B cell (primary cell): Measurements from ENCODE around the gene HAVCR2. TPM values are rescaled to one million over a fixed set of nuclear protein-coding genes. Genes with fewer than 3 reads are reported as not detected.

ENCODE experiments used
- ATAC-seq: fragments of 200-7000 bp; cut with Tn5 transposase; one replicate; pipeline ENCODE4 v1.10.0; 2021; ENCODE audit warnings: low read depth, mild to moderate bottlenecking, moderate number of reproducible peaks, moderate library complexity
- CTCF ChIA-PET: fragments of 350-600 bp; sonication (Branson Sonifier 250); formaldehyde crosslinking; loops from one replicate; lab custom pipeline; 2021; ENCODE audit warnings: antibody characterized with exemption, inconsistent platforms; lab: Charles Lee
- POLR2A ChIA-PET: fragments of 350-600 bp; sonication (Branson Sonifier 250); formaldehyde crosslinking; loops from one replicate; lab custom pipeline; 2021; ENCODE audit warnings: antibody characterized with exemption; lab: Charles Lee
- DNase-seq: peaks from one replicate; pipeline ENCODE4 v3.0.0; 2013
- H2AFZ ChIP-seq: 2 replicates; pipeline ENCODE4 v1.6.1; 2012; ENCODE audit warnings: mild to moderate bottlenecking, low read depth, low read length; ENCODE audit not compliant: insufficient read depth, poor library complexity, severe bottlenecking
- H3K27ac ChIP-seq, 2 donors: 1 replicate in 1 of 2; 2 replicates in 1 of 2; pipeline ENCODE4 v1.5.1; 2012 to 2013; ENCODE audit warnings: low read length in 2 of 2, mild to moderate bottlenecking in 2 of 2, moderate library complexity in 1 of 2
- H3K27me3 ChIP-seq, 4 experiments: fragments of 200-600 bp in 1 of 4; sonication (generic) in 1 of 4; replicated peaks in 1 of 4; 1 replicate in 2 of 4; 2 replicates in 2 of 4; pipeline versions ENCODE4 v1.6.1 to v1.7.0; 2013 to 2016; ENCODE audit warnings: low read length in 3 of 4, mild to moderate bottlenecking in 2 of 4, mixed read lengths in 1 of 4, moderate library complexity in 1 of 4; ENCODE audit not compliant: insufficient read depth in 4 of 4, control insufficient read depth in 3 of 4; ENCODE audit errors: control extremely low read depth in 1 of 4
- H3K36me3 ChIP-seq, 2 experiments: replicated peaks in 1 of 2; 1 replicate in 1 of 2; 2 replicates in 1 of 2; pipeline versions ENCODE4 v1.6.1 to v1.7.1; 2013; ENCODE audit warnings: low read length in 1 of 2; ENCODE audit not compliant: insufficient read depth in 2 of 2, control insufficient read depth in 1 of 2; ENCODE audit errors: control extremely low read depth in 1 of 2, extremely low read depth in 1 of 2
- H3K4me1 ChIP-seq, 2 donors: fragments of 200-600 bp in 1 of 2; sonication (generic) in 1 of 2; 1 replicate in 1 of 2; 2 replicates in 1 of 2; pipeline versions ENCODE4 v1.5.1 to v1.6.1; 2013 to 2017; ENCODE audit warnings: low read length in 2 of 2; ENCODE audit not compliant: control insufficient read depth in 2 of 2, insufficient read depth in 2 of 2
- H3K4me2 ChIP-seq: replicated peaks from 2 replicates; pipeline ENCODE3; 2012; ENCODE audit warnings: mild to moderate bottlenecking, low read depth, low read length; ENCODE audit not compliant: poor library complexity, severe bottlenecking
- H3K4me3 ChIP-seq, 5 experiments: fragments of 200-600 bp in 1 of 5; sonication (generic) in 1 of 5; 1 replicate in 3 of 5; 2 replicates in 2 of 5; pipeline versions ENCODE4 v1.5.1 to v1.7.0; 2011 to 2016; ENCODE audit warnings: low read length in 4 of 5, mild to moderate bottlenecking in 4 of 5, low read depth in 2 of 5, control low read depth in 1 of 5, moderate library complexity in 1 of 5; ENCODE audit not compliant: insufficient read depth in 1 of 5; ENCODE audit errors: control extremely low read depth in 1 of 5, extremely low read depth in 1 of 5
- H3K79me2 ChIP-seq: fragments of 200-600 bp; sonication (generic); one replicate; pipeline ENCODE4 v1.6.0; 2016; ENCODE audit warnings: low read length; ENCODE audit not compliant: control insufficient read depth, insufficient read depth
- H3K9ac ChIP-seq: fragments of 200-600 bp; sonication (generic); 2 replicates; pipeline ENCODE4 v1.6.1; 2017; ENCODE audit warnings: mild to moderate bottlenecking, low read length, moderate library complexity
- H3K9me3 ChIP-seq, 3 donors: one replicate each; pipeline versions ENCODE4 v1.6.1 to v1.7.1; 2013; ENCODE audit warnings: low read length in 2 of 3; ENCODE audit not compliant: control insufficient read depth in 2 of 3, insufficient read depth in 1 of 3; ENCODE audit errors: control extremely low read depth in 1 of 3
- H4K20me1 ChIP-seq: 2 replicates; pipeline ENCODE4 v1.6.0; 2012; ENCODE audit warnings: mild to moderate bottlenecking, low read length; ENCODE audit not compliant: insufficient read depth, control insufficient read depth, poor library complexity, severe bottlenecking
- H3K27ac Mint-ChIP-seq: one replicate; pipeline ENCODE4 v1.8.0; 2021; ENCODE audit warnings: mixed read lengths
- H3K27me3 Mint-ChIP-seq: one replicate; pipeline ENCODE4 v1.8.0; 2021; ENCODE audit warnings: mixed read lengths
- H3K4me1 Mint-ChIP-seq: one replicate; pipeline ENCODE4 v1.8.0; 2021; ENCODE audit warnings: mixed read lengths
- H3K4me3 Mint-ChIP-seq: one replicate; pipeline ENCODE4 v1.8.0; 2021; ENCODE audit warnings: mixed read lengths
- H3K9me3 Mint-ChIP-seq: one replicate; pipeline ENCODE4 v1.8.0; 2022; ENCODE audit warnings: mixed read lengths; ENCODE audit not compliant: insufficient read depth
- CTCF ChIP-seq: fragments of 200-600 bp; IDR thresholded peaks from one replicate; pipeline ENCODE4 v1.8.0; 2022; ENCODE audit warnings: antibody characterized with exemption, mild to moderate bottlenecking
- EZH2 ChIP-seq: IDR thresholded peaks from 2 replicates; pipeline ENCODE4 v1.6.1; 2012; ENCODE audit warnings: borderline replicate concordance, low read depth, mild to moderate bottlenecking, moderate library complexity, low read length; ENCODE audit not compliant: insufficient read depth, poor library complexity, severe bottlenecking
- WGBS: methylation state at CpG from one replicate; pipeline ENCODE4 v1.1.5; 2013; ENCODE audit warnings: missing lambda C conversion rate; ENCODE audit not compliant: insufficient coverage; 5-methylcytosine and 5-hydroxymethylcytosine counted together
- intact Hi-C: fragments of 100-400 bp; cut with micrococcal nuclease; formaldehyde crosslinking; loops from one replicate; pipeline ENCODE4 v1.10.0; 2022
- polyA plus RNA-seq: library from polyadenylated mRNA; depleted of rRNA; stranded (reverse); fragments of >200 nt; gene quantifications from 2 replicates; pipeline ENCODE4 v1.2.3, GENCODE V29; 2012
- total RNA-seq, 2 donors: library from RNA; stranded (reverse); fragments of 120-200 nt in 1 of 2; gene quantifications; 1 replicate in 1 of 2; 2 replicates in 1 of 2; pipeline versions ENCODE4 v1.2.3 to v1.2.4, GENCODE V29; 2013 to 2022

The HAVCR2 gene
- total and polyA plus RNA-seq, 2 donors (not counting 1 experiment from before 2014, with no cell fraction given): 0.64 to 2.3 TPM

DNA sequence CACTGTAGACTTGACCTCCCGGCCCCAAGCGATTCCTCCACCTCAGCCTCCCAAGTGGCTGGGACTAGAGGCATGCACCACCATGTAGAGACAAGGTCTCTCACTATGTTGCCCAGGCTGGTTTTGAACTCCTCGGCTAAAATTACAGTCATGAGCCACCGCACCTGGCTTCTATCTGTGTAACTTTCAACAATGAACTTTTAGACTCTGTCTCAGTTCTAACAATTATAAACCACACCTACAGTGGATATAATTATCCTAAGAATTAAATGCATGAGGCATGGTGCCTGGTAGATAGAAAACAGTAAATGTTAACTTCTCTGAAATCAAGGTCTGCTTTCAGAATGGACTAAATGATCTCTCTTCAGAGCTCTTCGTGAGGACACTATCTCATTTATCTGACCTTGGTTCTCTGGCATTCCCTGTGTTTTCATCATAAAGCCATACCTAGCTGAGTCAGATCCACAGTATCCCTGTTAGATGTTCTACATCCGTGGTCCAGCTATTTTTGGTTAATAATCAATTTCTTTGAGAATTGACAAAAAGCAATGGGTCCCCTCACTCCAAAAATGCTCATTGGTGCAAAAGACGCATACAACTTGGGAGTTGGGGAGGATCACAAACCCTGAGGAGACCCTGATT, 57.1 kb downstream of the HAVCR2 start:
- Histone ChIP-seq H3K36me3 (no peaks in the 10 kb centered on the region), H4K20me1 (no peaks in the 10 kb centered on the region), H3K79me2 (no peaks in the 10 kb centered on the region), H3K4me1 (peaks cover 0 to 5% of the 10 kb centered on the region in 2 donors), H3K27ac (no peak overlapping the region), H3K4me2 (no peak overlapping the region), H3K27me3 (no peaks in the 10 kb centered on the region), H3K9me3 (no peaks in the 10 kb centered on the region), H3K4me3 (no peak overlapping the region), H2AFZ (no peak overlapping the region), H3K9ac (no peak overlapping the region)
- 60% methylated on average over 4 of the region's 7 CpGs for WGBS
- TF ChIP-seq CTCF: no peak
- no peak for TF ChIP-seq EZH2
- no peak overlapping the region for H3K4me3 Mint-ChIP-seq
- H3K27ac Mint-ChIP-seq: no peak overlapping the region
- H3K27me3 Mint-ChIP-seq: peaks cover 6% of the 10 kb centered on the region
- H3K4me1 Mint-ChIP-seq: peaks cover 7% of the 10 kb centered on the region
- no peak for ATAC-seq
- POLR2A ChIA-PET: no interaction called here
- intact Hi-C loops: no loop called here
- H3K9me3 Mint-ChIP-seq: no peaks in the 10 kb centered on the region
- no peak for DNase-seq
- CTCF ChIA-PET: no interaction called here

DNA sequence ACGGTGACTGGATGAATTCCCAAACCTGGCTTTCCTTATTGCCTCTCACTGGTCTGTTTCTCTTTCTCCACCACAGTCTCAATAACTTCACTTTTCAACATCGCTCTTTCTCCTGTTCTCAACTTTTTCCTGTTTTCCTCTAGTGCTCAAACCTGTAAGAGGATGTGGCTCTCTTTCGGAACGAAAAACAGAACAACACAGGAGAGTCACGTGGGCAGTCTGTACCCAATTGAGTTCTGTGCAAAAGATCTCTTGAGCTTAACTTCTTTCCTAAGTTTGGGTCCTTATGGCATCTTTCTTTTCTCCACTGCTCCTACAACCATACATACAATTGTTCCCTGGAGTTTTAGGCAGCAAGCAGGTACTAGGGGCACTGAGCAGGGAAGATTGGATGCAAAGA, 58.8 kb downstream of the HAVCR2 start:
- Mint-ChIP-seq H3K4me1 (peaks cover 7% of the 10 kb centered on the region), H3K27me3 (peaks cover 6% of the 10 kb centered on the region), H3K4me3 (peak overlapping the region; percentile 4), H3K27ac (no peak overlapping the region), H3K9me3 (no peaks in the 10 kb centered on the region)
- Histone ChIP-seq H3K9ac (no peak overlapping the region), H3K27ac (no peak overlapping the region), H2AFZ (peak overlapping the region; percentile 52), H3K9me3 (no peaks in the 10 kb centered on the region), H3K4me3 (no peak overlapping the region), H4K20me1 (no peaks in the 10 kb centered on the region), H3K27me3 (no peaks in the 10 kb centered on the region), H3K36me3 (no peaks in the 10 kb centered on the region), H3K4me1 (peaks cover 0 to 5% of the 10 kb centered on the region in 2 donors), H3K4me2 (peak overlapping the region; percentile 14), H3K79me2 (no peaks in the 10 kb centered on the region)
- WGBS: 35% methylated on average over 5 of the region's 5 CpGs
- POLR2A ChIA-PET: no interaction called here
- ATAC-seq (no peak), DNase-seq (no peak)
- TF ChIP-seq CTCF: no peak
- no peak for TF ChIP-seq EZH2
- intact Hi-C loops: no loop called here
- CTCF ChIA-PET: no interaction called here
